K562 (cell line): ENCODE measurements around the gene HMCN2. TPM values are rescaled to one million over a fixed set of nuclear protein-coding genes. Genes with fewer than 3 reads are reported as not detected.

Source experiments
- ATAC-seq: fragments of 200-7000 bp; cut with Tn5 transposase; 3 replicates; pipeline ENCODE4 v1.9.1; 2020; ENCODE audit warnings: moderate library complexity
- BruUV-seq: library from RNA; stranded (reverse); fragments of 400-500 nt; replicated peaks from 2 replicates; lab custom pipeline; 2021; lab: Mats Ljungman, UMichigan
- CTCF ChIA-PET: fragments of 300-600 bp; formaldehyde crosslinking; extraction: SDS; loops from one replicate; lab custom pipeline; 2021; ENCODE audit warnings: low intra/inter-chr PET ratio; lab: Yijun Ruan, JAX
- POLR2A ChIA-PET: fragments of 300-600, 350-650 bp; sonication (Branson Sonifier 250); formaldehyde crosslinking; extraction: SDS; loops from one replicate; lab custom pipeline; 2021; ENCODE audit warnings: antibody characterized with exemption, inconsistent platforms; lab: Yijun Ruan, JAX
- DNase-seq, 4 experiments: peaks; one replicate each; pipeline versions ENCODE4 v3.0.0 to v3.0.0-alpha.2; 2011 to 2018; ENCODE audit warnings: low spot score in 3 of 4, mixed read lengths in 3 of 4; ENCODE audit errors: extremely low read depth in 1 of 4
- FAIRE-seq: peaks from 2 replicates; lab custom pipeline; 2011; peaks lifted over from hg19 to GRCh38; lab: Jason Lieb, UNC
- H2AFZ ChIP-seq: 2 replicates; pipeline ENCODE4 v1.6.0; 2011; ENCODE audit warnings: low read depth, low read length, control low read depth, inconsistent platforms
- H3K27ac ChIP-seq: fragments of 200-600 bp; 3 replicates; pipeline ENCODE4 v1.8.0; 2011; ENCODE audit warnings: low read depth, mild to moderate bottlenecking, control low read depth, inconsistent platforms, low read length, moderate library complexity, mixed read lengths; ENCODE audit errors: extremely low read depth
- H3K27me3 ChIP-seq, 2 experiments: fragments of 300-600 bp in 1 of 2; 2 replicates in 1 of 2; 3 replicates in 1 of 2; pipeline versions ENCODE4 v1.6.0 to v1.8.0; 2011; ENCODE audit warnings: inconsistent platforms in 2 of 2, low read length in 2 of 2, mild to moderate bottlenecking in 1 of 2, mixed read lengths in 1 of 2, moderate library complexity in 1 of 2; ENCODE audit not compliant: control insufficient read depth in 2 of 2, insufficient read depth in 2 of 2
- H3K36me3 ChIP-seq: fragments of 300-600 bp; 3 replicates; pipeline ENCODE4 v1.8.0; 2011; ENCODE audit warnings: mild to moderate bottlenecking, low read length, inconsistent platforms; ENCODE audit not compliant: control insufficient read depth, insufficient read depth
- H3K4me1 ChIP-seq, 2 experiments: fragments of 200-600 bp in 1 of 2; replicated peaks in 1 of 2; 2 replicates in 1 of 2; 3 replicates in 1 of 2; pipeline versions ENCODE4 v1.5.1 to v1.8.0; 2011; ENCODE audit warnings: inconsistent platforms in 2 of 2, low read length in 2 of 2, mild to moderate bottlenecking in 1 of 2, mixed read lengths in 1 of 2, moderate library complexity in 1 of 2; ENCODE audit not compliant: control insufficient read depth in 2 of 2, insufficient read depth in 2 of 2
- H3K4me2 ChIP-seq: 2 replicates; pipeline ENCODE4 v1.6.1; 2011; ENCODE audit warnings: low read length, control low read depth, inconsistent platforms, mixed read lengths; ENCODE audit not compliant: insufficient read depth
- H3K4me3 ChIP-seq: fragments of 200-600 bp; sonication (generic), shearing (Covaris generic); 2 replicates; pipeline ENCODE4 v1.5.1; 2016; ENCODE audit warnings: control low read depth, inconsistent platforms
- H3K79me2 ChIP-seq: fragments of 200-600 bp; 3 replicates; pipeline ENCODE4 v1.8.0; 2011; ENCODE audit warnings: low read length, inconsistent platforms; ENCODE audit not compliant: control insufficient read depth, insufficient read depth
- H3K9ac ChIP-seq, 2 experiments: 2 replicates each; pipeline versions ENCODE4 v1.6.0 to v1.6.1; 2011; ENCODE audit warnings: low read depth in 2 of 2, low read length in 2 of 2, control low read depth in 1 of 2, inconsistent platforms in 1 of 2, mild to moderate bottlenecking in 1 of 2, mixed read lengths in 1 of 2; ENCODE audit not compliant: insufficient read depth in 1 of 2
- H3K9me1 ChIP-seq: one replicate; pipeline ENCODE4 v1.6.0; 2011; ENCODE audit warnings: inconsistent platforms, mild to moderate bottlenecking, low read length, moderate library complexity; ENCODE audit not compliant: control insufficient read depth, insufficient read depth
- H3K9me3 ChIP-seq: replicated peaks from 2 replicates; pipeline ENCODE4 v1.5.1; 2011; ENCODE audit warnings: low read depth, low read length, inconsistent platforms; ENCODE audit not compliant: control insufficient read depth, insufficient read depth
- H4K20me1 ChIP-seq: replicated peaks from 2 replicates; pipeline ENCODE4 v1.6.1; 2011; ENCODE audit warnings: low read length, inconsistent platforms, mixed read lengths; ENCODE audit not compliant: control insufficient read depth, insufficient read depth
- PRDM10 ChIP-seq: fragments of 450-650 bp; IDR thresholded peaks from 2 replicates; pipeline ENCODE4 v1.6.1; 2018; ENCODE audit not compliant: partially characterized antibody
- WGBS: fragments of 100-300 bp; shearing (Covaris generic); methylation state at CpG from one replicate; pipeline ENCODE4 v1.1.6; 2016; ENCODE audit warnings: low coverage, mixed read lengths; ENCODE audit not compliant: insufficient coverage; ENCODE audit errors: missing lambda C conversion rate; 5-methylcytosine and 5-hydroxymethylcytosine counted together
- in situ Hi-C: fragments of 300-500 bp; cut with MboI; formaldehyde crosslinking; loops from 4 replicates; pipeline ENCODE4 v1.15.0; 2018; ENCODE audit warnings: inconsistent platforms, mixed read lengths
- intact Hi-C: fragments of 100-400 bp; cut with micrococcal nuclease; formaldehyde crosslinking; loops from 2 replicates; pipeline ENCODE4 v1.14.2; 2022
- polyA plus RNA-seq, 8 experiments: library from polyadenylated mRNA; depleted of rRNA in 4 of 8; stranded (reverse) in 5 of 8; unstranded in 3 of 8; fragments of >200 nt; fragmentation: Nextera tagmentation in 2 of 8; fragmentation: Illumina TruSeq in 1 of 8; extraction: Ambion mirVana in 2 of 8; extraction: Trizol in 1 of 8; gene quantifications; 2 replicates each; pipeline versions ENCODE4 v1.2.1 to v1.2.3, GENCODE V29; 2011 to 2014; ENCODE audit warnings: inconsistent platforms in 1 of 8, missing spikeins in 1 of 8
- total RNA-seq, 7 experiments: library from RNA; depleted of rRNA in 6 of 7; stranded (reverse); fragments of >200 nt in 6 of 7; fragmentation: Illumina TruSeq in 2 of 7; extraction: Trizol in 2 of 7; gene quantifications; 2 replicates each; pipeline versions ENCODE4 v1.2.1 to v1.2.3, GENCODE V29; 2011 to 2021; ENCODE audit warnings: low replicate concordance in 1 of 7

The HMCN2 gene
- total and polyA plus RNA-seq, 9 of the 15 experiments (the other 6 are each of a cell fraction or from before 2014, with no cell fraction given) = 0.01 TPM; not detected in 8

DNA sequence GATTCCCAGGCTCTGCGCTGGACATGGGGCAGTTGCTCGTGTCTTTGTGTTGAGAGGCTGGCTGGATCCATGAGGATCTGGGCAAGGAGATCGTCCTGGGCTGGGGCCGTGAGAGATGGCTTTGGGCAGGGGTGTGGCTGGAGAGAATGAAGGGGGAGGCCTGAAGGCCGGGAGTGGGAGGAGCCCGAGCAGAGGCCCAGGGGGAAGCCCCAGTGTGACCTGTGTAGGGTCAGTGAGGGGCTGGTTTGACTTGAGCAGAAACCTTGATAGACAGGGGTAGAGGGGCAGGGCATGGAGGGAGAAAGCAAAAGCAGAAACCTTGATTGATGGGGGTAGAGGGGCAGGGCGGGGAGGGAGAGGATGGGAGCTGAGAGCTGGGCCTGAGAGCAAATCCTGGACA, 124.8 kb downstream of the HMCN2 start:
- H3K79me2 ChIP-seq = no peaks in the 10 kb centered on the region
- BruUV-seq = no TSS peak
- peaks cover 0 to 23% of the 10 kb centered on the region in 2 experiments; a peak in 2 of 5 replicates for H3K4me1 ChIP-seq
- H4K20me1 ChIP-seq = no peaks in the 10 kb centered on the region; the same call in 1 of the 2 replicates
- H3K36me3 ChIP-seq = no peaks in the 10 kb centered on the region
- intact Hi-C loops = no loop called here
- peak in 2 of 4 experiments; percentile 31 to 34 for DNase-seq
- POLR2A ChIA-PET = no interaction called here
- ATAC-seq = no peak
- H3K4me2 ChIP-seq = no peak overlapping the region
- FAIRE-seq = no peak
- no peak for TF ChIP-seq PRDM10
- TF ChIP-seq, all 486 proteins: peak for 0
- H3K4me3 ChIP-seq = no peak overlapping the region
- H3K27ac ChIP-seq = no peak overlapping the region
- H2AFZ ChIP-seq = no peak overlapping the region
- WGBS = 0% methylated on average over 6 of the region's 7 CpGs
- in situ Hi-C loops = no loop called here
- H3K27me3 ChIP-seq = peaks cover 15 to 83% of the 10 kb centered on the region in 2 experiments
- CTCF ChIA-PET = no interaction called here
- H3K9me3 ChIP-seq = no peaks in the 10 kb centered on the region
- no peak overlapping the region for H3K9ac ChIP-seq
- H3K9me1 ChIP-seq = no peaks in the 10 kb centered on the region
